ENCODE results near the gene MAMDC2.

DNA sequence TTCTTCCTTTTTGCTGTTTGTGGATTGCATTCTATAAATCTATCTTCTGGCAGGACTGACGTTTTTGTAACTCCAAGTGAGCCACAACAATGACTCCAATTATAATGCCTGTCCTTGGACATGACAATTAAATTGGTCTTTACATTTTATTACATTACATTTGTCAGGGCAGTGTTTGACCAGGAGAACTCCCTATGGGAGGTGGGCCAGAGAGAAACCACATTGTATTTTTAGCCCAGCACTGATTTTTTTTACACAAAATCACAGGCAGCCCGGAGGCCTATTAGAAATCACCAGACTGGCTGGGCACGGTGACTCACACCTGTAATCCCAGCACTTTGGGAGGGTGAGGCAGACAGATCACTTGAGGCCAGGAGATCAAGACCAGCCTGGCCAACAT, 116.0 kb downstream of the MAMDC2 start:
- TF ChIP-seq POLR2AphosphoS5 (IDR thresholded peaks at IDR 0.05; ENCODE audit: low read depth, low read length), result no peak
- no peak for TF ChIP-seq SIN3A (IDR thresholded peaks at IDR 0.05; ENCODE audit: borderline replicate concordance, insufficient read depth, low read length)

All from PFSK-1 (cell line).